Measurements from ENCODE around the gene FOCAD. TPM values are rescaled to one million over a fixed set of nuclear protein-coding genes. Genes with fewer than 3 reads are reported as not detected.
A peak's percentile ranks its signal among the peaks of the same experiment; 100 is the strongest.
"Not testable (repeated sequence)": the region's sequence is repeated elsewhere in the genome, so short reads cannot be mapped to it uniquely, and the experiment has no call there.

Gene FOCAD
- total RNA-seq, 6 experiments from 2014 or later: 31.8 to 46.7 (median 39.2) TPM

- Mint-ChIP-seq H3K9me3 (no peaks in the 10 kb centered on the region), H3K4me1 (ENCODE audit: low read depth) (no peaks in the 10 kb centered on the region), H3K27ac (no peak overlapping the region), H3K27me3 (ENCODE audit: insufficient read depth) (no peaks in the 10 kb centered on the region; the same call in 1 of the 2 replicates), H3K36me3 (ENCODE audit: low read depth) (no peaks in the 10 kb centered on the region), H3K4me3 (no peak overlapping the region)
- no peak for TF ChIP-seq CTCF (IDR thresholded peaks at IDR 0.05)
- no peak for DNase-seq
Measured at GRCh38 chr9:20664501-20664900, 19.6 kb upstream of the FOCAD start.

- DNase-seq: no peak
- Mint-ChIP-seq H3K9me3 (no peaks in the 10 kb centered on the region), H3K4me1 (ENCODE audit: low read depth) (no peaks in the 10 kb centered on the region), H3K27me3 (ENCODE audit: insufficient read depth) (no peaks in the 10 kb centered on the region; the same call in 1 of the 2 replicates), H3K4me3 (no peak overlapping the region), H3K36me3 (ENCODE audit: low read depth) (no peaks in the 10 kb centered on the region), H3K27ac (no peak overlapping the region)
- TF ChIP-seq CTCF (IDR thresholded peaks at IDR 0.05): no peak
Measured at GRCh38 chr9:20670395-20670794, 13.7 kb upstream of the FOCAD start.

- no peak for DNase-seq
- H3K4me3 Mint-ChIP-seq: no peak overlapping the region
- H3K27ac Mint-ChIP-seq: no peak overlapping the region
- no peaks in the 10 kb centered on the region for H3K4me1 Mint-ChIP-seq (ENCODE audit: low read depth)
- H3K36me3 Mint-ChIP-seq (ENCODE audit: low read depth): no peaks in the 10 kb centered on the region; the same call in 1 of the 2 replicates
- H3K9me3 Mint-ChIP-seq: no peaks in the 10 kb centered on the region
- H3K27me3 Mint-ChIP-seq (ENCODE audit: insufficient read depth): no peaks in the 10 kb centered on the region; the same call in 1 of the 2 replicates
- no peak for TF ChIP-seq CTCF (IDR thresholded peaks at IDR 0.05)
Measured at GRCh38 chr9:20671635-20672034, 12.4 kb upstream of the FOCAD start.

- not testable (repeated sequence) for H3K9me3 Mint-ChIP-seq; DNase-seq; H3K27me3 Mint-ChIP-seq (ENCODE audit: insufficient read depth); H3K27ac Mint-ChIP-seq; H3K4me3 Mint-ChIP-seq; H3K36me3 Mint-ChIP-seq (ENCODE audit: low read depth); H3K4me1 Mint-ChIP-seq (ENCODE audit: low read depth)
Measured at GRCh38 chr9:20673537-20673936, 10.5 kb upstream of the FOCAD start.

- peaks cover 2% of the 10 kb centered on the region for H3K27me3 Mint-ChIP-seq (ENCODE audit: insufficient read depth)
- H3K4me1 Mint-ChIP-seq (ENCODE audit: low read depth): peaks cover 26% of the 10 kb centered on the region
- no peak overlapping the region for H3K4me3 Mint-ChIP-seq
- no peaks in the 10 kb centered on the region for H3K9me3 Mint-ChIP-seq
- no peak for DNase-seq
- TF ChIP-seq CTCF (IDR thresholded peaks at IDR 0.05): no peak
- no peak overlapping the region for H3K27ac Mint-ChIP-seq
- no peaks in the 10 kb centered on the region; the same call in 1 of the 2 replicates for H3K36me3 Mint-ChIP-seq (ENCODE audit: low read depth)
Measured at GRCh38 chr9:20681467-20681866, 2.6 kb upstream of the FOCAD start.

GRCh38 chr9:20683351-20684034, 566 bp upstream of the FOCAD start:
- peak; percentile 81 for DNase-seq
- H3K9me3 Mint-ChIP-seq: no peaks in the 10 kb centered on the region
- no peak for TF ChIP-seq CTCF (IDR thresholded peaks at IDR 0.05)
- H3K27me3 Mint-ChIP-seq (ENCODE audit: insufficient read depth): peaks cover 2% of the 10 kb centered on the region; the same call in 1 of the 2 replicates
- H3K4me3 Mint-ChIP-seq: peak overlapping the region; percentile 92
- H3K27ac Mint-ChIP-seq: peak overlapping the region; percentile 95
- H3K4me1 Mint-ChIP-seq (ENCODE audit: low read depth): peaks cover 24% of the 10 kb centered on the region
- no peaks in the 10 kb centered on the region for H3K36me3 Mint-ChIP-seq (ENCODE audit: low read depth)

Data from HFFc6 (cell line).